K562 (cell line): ENCODE data around the gene RNU2-63P. TPM values are rescaled to one million over a fixed set of nuclear protein-coding genes. Genes with fewer than 3 reads are reported as not detected.

Source experiments
- ARID3A ChIP-seq: IDR thresholded peaks from 2 replicates; pipeline ENCODE4 v1.6.1; 2012; ENCODE audit warnings: low read depth, low read length, improper control_type of control experiment, borderline replicate concordance
- ATF2 ChIP-seq: sonication (generic); formaldehyde crosslinking; IDR thresholded peaks from 2 replicates; pipeline ENCODE4 v1.8.1; 2022; ENCODE audit warnings: missing genetic modification reagents
- E2F3 ChIP-seq: fragments of 250-450 bp; sonication (Bioruptor Pico); IDR thresholded peaks from 2 replicates; pipeline ENCODE4 v1.4.0; 2020; ENCODE audit warnings: mild to moderate bottlenecking
- EHMT2 ChIP-seq: fragments of 450-650 bp; IDR thresholded peaks from 2 replicates; pipeline ENCODE4 v1.6.1; 2018; ENCODE audit warnings: antibody characterized with exemption
- EP400 ChIP-seq: fragments of 450-650 bp; IDR thresholded peaks from 2 replicates; pipeline ENCODE4 v1.6.1; 2017; ENCODE audit warnings: antibody characterized with exemption, mild to moderate bottlenecking, moderate library complexity
- GABPB2 ChIP-seq: fragments of 250-450 bp; sonication (Bioruptor Pico); conservative IDR thresholded peaks from 2 replicates; pipeline ENCODE4 v1.5.1; 2021; ENCODE audit warnings: mild to moderate bottlenecking
- HDAC1 ChIP-seq, 2 experiments: fragments of 450-650 bp; IDR thresholded peaks; 2 replicates each; pipeline ENCODE4 v1.6.1; 2016 to 2017; ENCODE audit warnings: inconsistent platforms in 1 of 2, mild to moderate bottlenecking in 1 of 2, moderate library complexity in 1 of 2
- MAFF ChIP-seq: IDR thresholded peaks from 2 replicates; pipeline ENCODE4 v1.6.1; 2012; ENCODE audit warnings: low read length, improper control_type of control experiment
- MAFG ChIP-seq: fragments of 450-650 bp; conservative IDR thresholded peaks from 2 replicates; pipeline ENCODE4 v1.6.1; 2016; ENCODE audit warnings: missing genetic modification characterization, missing compliant biosample characterization
- MBD2 ChIP-seq: sonication (generic); IDR thresholded peaks from 2 replicates; pipeline ENCODE4 v1.6.1; 2016; ENCODE audit warnings: low read depth, borderline replicate concordance
- MEIS2 ChIP-seq: fragments of 450-650 bp; IDR thresholded peaks from 2 replicates; pipeline ENCODE4 v1.6.1; 2014; ENCODE audit warnings: mild to moderate bottlenecking; ENCODE audit not compliant: partially characterized antibody
- NR4A1 ChIP-seq, 2 experiments: fragments of 250-450 bp in 1 of 2; fragments of 450-650 bp in 1 of 2; sonication (Bioruptor Pico) in 1 of 2; IDR thresholded peaks; 2 replicates each; pipeline versions ENCODE4 v1.4.0 to v1.6.1; 2016 to 2020; ENCODE audit warnings: mild to moderate bottlenecking in 2 of 2, missing compliant biosample characterization in 1 of 2, missing genetic modification characterization in 1 of 2, moderate library complexity in 1 of 2
- SMARCE1 ChIP-seq: fragments of 450-650 bp; IDR thresholded peaks from 2 replicates; pipeline ENCODE4 v1.7.1; 2016; ENCODE audit warnings: mild to moderate bottlenecking
- TAF9B ChIP-seq: fragments of 450-650 bp; IDR thresholded peaks from 2 replicates; pipeline ENCODE4 v1.6.1; 2018; ENCODE audit warnings: mild to moderate bottlenecking; ENCODE audit not compliant: partially characterized antibody
- TEAD4 ChIP-seq, 2 experiments: sonication (generic) in 1 of 2; formaldehyde crosslinking in 1 of 2; IDR thresholded peaks; 2 replicates each; pipeline versions ENCODE4 v1.6.1 to v1.8.0; 2012 to 2022; ENCODE audit warnings: borderline replicate concordance in 1 of 2, inconsistent platforms in 1 of 2, low read length in 1 of 2, mild to moderate bottlenecking in 1 of 2, missing genetic modification reagents in 1 of 2
- VEZF1 ChIP-seq: fragments of 200-800 bp; sonication (Bioruptor generic); IDR thresholded peaks from 2 replicates; pipeline ENCODE4 v1.6.1; 2017; ENCODE audit warnings: missing genetic modification characterization, missing compliant biosample characterization
- YY1 ChIP-seq, 3 experiments: IDR thresholded peaks; 2 replicates each; pipeline ENCODE4 v1.6.1; 2011; ENCODE audit warnings: low read length in 2 of 3, mild to moderate bottlenecking in 2 of 3, moderate library complexity in 2 of 3, borderline replicate concordance in 1 of 3, control low read depth in 1 of 3, low read depth in 1 of 3; ENCODE audit not compliant: insufficient read depth in 3 of 3, insufficient replicate concordance in 2 of 3, control insufficient read depth in 1 of 3, insufficient read length in 1 of 3; ENCODE audit errors: extremely low read depth in 1 of 3
- ZBTB2 ChIP-seq: fragments of 450-650 bp; IDR thresholded peaks from 2 replicates; pipeline ENCODE4 v1.6.1; 2016; ENCODE audit warnings: antibody characterized with exemption
- ZNF133 ChIP-seq: fragments of 250-450 bp; sonication (Bioruptor Pico); IDR thresholded peaks from 2 replicates; pipeline ENCODE4 v1.4.0; 2020; ENCODE audit warnings: mild to moderate bottlenecking
- ZNF707 ChIP-seq: fragments of 250-450 bp; sonication (Bioruptor Pico); conservative IDR thresholded peaks from 2 replicates; pipeline ENCODE4 v1.8.0; 2022; ENCODE audit warnings: inconsistent platforms, mild to moderate bottlenecking, moderate library complexity
- polyA plus RNA-seq, 8 experiments: library from polyadenylated mRNA; depleted of rRNA in 4 of 8; stranded (reverse) in 5 of 8; unstranded in 3 of 8; fragments of >200 nt; fragmentation: Nextera tagmentation in 2 of 8; fragmentation: Illumina TruSeq in 1 of 8; extraction: Ambion mirVana in 2 of 8; extraction: Trizol in 1 of 8; gene quantifications; 2 replicates each; pipeline versions ENCODE4 v1.2.1 to v1.2.3, GENCODE V29; 2011 to 2014; ENCODE audit warnings: inconsistent platforms in 1 of 8, missing spikeins in 1 of 8
- total RNA-seq, 7 experiments: library from RNA; depleted of rRNA in 6 of 7; stranded (reverse); fragments of >200 nt in 6 of 7; fragmentation: Illumina TruSeq in 2 of 7; extraction: Trizol in 2 of 7; gene quantifications; 2 replicates each; pipeline versions ENCODE4 v1.2.1 to v1.2.3, GENCODE V29; 2011 to 2021; ENCODE audit warnings: low replicate concordance in 1 of 7

RNU2-63P gene
- total and polyA plus RNA-seq, 9 of the 15 experiments (the other 6 are each of a cell fraction or from before 2014, with no cell fraction given), result 5.8 to 253 (median 169) TPM; not detected in 4

GRCh38 chr2:88057437-88057844 lies 41.1 kb upstream of the RNU2-63P start (continued):
- TF ChIP-seq VEZF1 (CRISPR knock-in tag) (peak; percentile 67), MBD2 (peak; percentile 45; the same call in 1 of the 2 replicates), EHMT2 (peak; percentile 66; the same call in 1 of the 2 replicates), E2F3 (CRISPR knock-in tag) (no peak), ZNF133 (no peak), TAF9B (peak; percentile 19), YY1 (IDR thresholded peaks at IDR 0.05; ENCODE audit: borderline replicate concordance in 1 of 3, control insufficient read depth in 1 of 3, extremely low read depth in 1 of 3, insufficient read depth in 3 of 3, insufficient read length in 1 of 3, insufficient replicate concordance in 2 of 3, low read depth in 1 of 3, low read length in 2 of 3) (peak in 1 of 3 experiments; percentile 10), EP400 (0 out of 2 replicates have a peak, but pooled peaks have one; percentile 41), ZBTB2 (0 out of 2 replicates have a peak, but pooled peaks have one; percentile 64), ARID3A (peak; percentile 86; the same call in 1 of the 2 replicates), SMARCE1 (peak; percentile 77), TEAD4 (IDR thresholded peaks at IDR 0.05; ENCODE audit: low read length) (peak; percentile 67; the same call in 1 of the 2 replicates), TEAD4 (CRISPR knock-in tag; IDR thresholded peaks at IDR 0.05; ENCODE audit: borderline replicate concordance) (no peak), MEIS2 (no peak), HDAC1 (IDR thresholded peaks at IDR 0.05) (peak in 1 of 2 experiments; percentile 44; a peak in 3 of 4 replicates), MAFF (peak; percentile 66), MAFG (peak; percentile 65), NR4A1 (CRISPR knock-in tag; IDR thresholded peaks at IDR 0.05) (no peak), NR4A1 (tag; IDR thresholded peaks at IDR 0.05) (peak; percentile 78), ZNF707 (CRISPR knock-in tag) (no peak), ATF2 (CRISPR knock-in tag) (no peak), GABPB2 (CRISPR knock-in tag) (no peak)
